Liver (tissue), 9 donors: Measurements from ENCODE around the gene GZMA. TPM values are rescaled to one million over a fixed set of nuclear protein-coding genes. Genes with fewer than 3 reads are reported as not detected.
A peak's percentile ranks its signal among the peaks of the same experiment; 100 is the strongest.

Experiments used
- DNase-seq: peaks from one replicate; pipeline ENCODE4 v3.0.0-alpha.2; 2017; ENCODE audit warnings: low spot score
- H3K27ac ChIP-seq, 2 donors: one replicate each; pipeline ENCODE4 v1.7.0; 2013; ENCODE audit warnings: inconsistent platforms in 2 of 2, low read length in 2 of 2, control low read depth in 1 of 2, low read depth in 1 of 2, mild to moderate bottlenecking in 1 of 2
- H3K27me3 ChIP-seq, 4 donors: one replicate each; pipeline versions ENCODE4 v1.6.1 to v1.7.0; 2013; ENCODE audit warnings: low read length in 3 of 4, inconsistent platforms in 1 of 4, mild to moderate bottlenecking in 1 of 4, moderate library complexity in 1 of 4; ENCODE audit not compliant: control insufficient read depth in 4 of 4, insufficient read depth in 4 of 4
- H3K36me3 ChIP-seq, 4 donors: one replicate each; pipeline versions ENCODE4 v1.6.1 to v1.7.0; 2013; ENCODE audit warnings: low read length in 3 of 4, mild to moderate bottlenecking in 3 of 4, low read depth in 1 of 4, moderate library complexity in 1 of 4; ENCODE audit not compliant: control insufficient read depth in 4 of 4, insufficient read depth in 3 of 4
- H3K4me1 ChIP-seq, 4 donors: one replicate each; pipeline versions ENCODE4 v1.6.1 to v1.7.0; 2013; ENCODE audit warnings: low read length in 3 of 4, mild to moderate bottlenecking in 3 of 4, moderate library complexity in 1 of 4; ENCODE audit not compliant: control insufficient read depth in 4 of 4, insufficient read depth in 4 of 4
- H3K4me3 ChIP-seq, 3 donors: one replicate each; pipeline versions ENCODE4 v1.6.1 to v1.7.0; 2013; ENCODE audit warnings: low read length in 3 of 3, control low read depth in 1 of 3, low read depth in 1 of 3, mild to moderate bottlenecking in 1 of 3
- H3K9ac ChIP-seq, 2 donors: one replicate each; pipeline ENCODE4 v1.7.0; 2013; ENCODE audit warnings: low read length in 2 of 2, mild to moderate bottlenecking in 2 of 2, moderate library complexity in 2 of 2, control low read depth in 1 of 2, low read depth in 1 of 2
- H3K9me3 ChIP-seq, 4 donors: one replicate each; pipeline versions ENCODE4 v1.6.1 to v1.7.0; 2013; ENCODE audit warnings: low read length in 3 of 4; ENCODE audit not compliant: control insufficient read depth in 4 of 4
- ATF3 ChIP-seq: IDR thresholded peaks from 2 replicates; pipeline ENCODE4 v1.6.1; 2016; ENCODE audit warnings: antibody characterized with exemption
- CTCF ChIP-seq: fragments of 150-350 bp; IDR thresholded peaks from 2 replicates; pipeline ENCODE4 v1.5.1; 2017; ENCODE audit warnings: improper control_type of control experiment, low read depth, low read length; ENCODE audit not compliant: missing input control
- EGR1 ChIP-seq, 2 donors: IDR thresholded peaks; 2 replicates each; pipeline ENCODE4 v1.6.1; 2016 to 2018; ENCODE audit warnings: antibody characterized with exemption in 2 of 2, low read depth in 2 of 2
- FOXA1 ChIP-seq: IDR thresholded peaks from 2 replicates; pipeline ENCODE4 v1.6.1; 2016; ENCODE audit warnings: antibody characterized with exemption
- HNF4A ChIP-seq, 2 donors: conservative IDR thresholded peaks; 2 replicates each; pipeline ENCODE4 v1.6.1; 2016; ENCODE audit warnings: antibody characterized with exemption in 2 of 2, mild to moderate bottlenecking in 2 of 2
- HNF4G ChIP-seq: IDR thresholded peaks from 2 replicates; pipeline ENCODE4 v1.6.1; 2016; ENCODE audit warnings: antibody characterized with exemption
- JUND ChIP-seq, 2 donors: IDR thresholded peaks; 2 replicates each; pipeline ENCODE4 v1.6.1; 2016; ENCODE audit warnings: antibody characterized with exemption in 2 of 2
- MAX ChIP-seq: IDR thresholded peaks from 2 replicates; pipeline ENCODE4 v1.6.1; 2016; ENCODE audit warnings: antibody characterized with exemption
- RAD21 ChIP-seq, 2 donors: IDR thresholded peaks; 2 replicates each; pipeline ENCODE4 v1.6.1; 2016; ENCODE audit warnings: antibody characterized with exemption in 2 of 2, mild to moderate bottlenecking in 2 of 2
- REST ChIP-seq: IDR thresholded peaks from 2 replicates; pipeline ENCODE4 v1.6.1; 2016; ENCODE audit warnings: antibody characterized with exemption, mild to moderate bottlenecking
- RXRA ChIP-seq, 2 donors: IDR thresholded peaks; 2 replicates each; pipeline ENCODE4 v1.6.1; 2017 to 2018; ENCODE audit warnings: antibody characterized with exemption in 2 of 2, mild to moderate bottlenecking in 1 of 2
- SP1 ChIP-seq: IDR thresholded peaks from 2 replicates; pipeline ENCODE4 v1.6.1; 2018; ENCODE audit warnings: antibody characterized with exemption, mild to moderate bottlenecking
- TAF1 ChIP-seq: conservative IDR thresholded peaks from 2 replicates; pipeline ENCODE4 v1.6.1; 2016; ENCODE audit warnings: antibody characterized with exemption, mild to moderate bottlenecking
- ZBTB33 ChIP-seq: IDR thresholded peaks from 2 replicates; pipeline ENCODE4 v1.6.1; 2016; ENCODE audit warnings: antibody characterized with exemption
- WGBS: extraction: QIAGEN DNeasy Blood & Tissue Kit; methylation state at CpG from one replicate; pipeline ENCODE4 v1.1.7; 2013; 5-methylcytosine and 5-hydroxymethylcytosine counted together
- polyA plus RNA-seq, 2 donors: library from polyadenylated mRNA; stranded (reverse) in 1 of 2; unstranded in 1 of 2; fragments of 200-250 nt in 1 of 2; fragments of >200 nt in 1 of 2; fragmentation: Nextera tagmentation in 1 of 2; extraction: Ambion mirVana in 1 of 2; gene quantifications; one replicate each; pipeline versions ENCODE4 v1.2.1 to v1.2.3, GENCODE V29; 2013 to 2015
- total RNA-seq, 2 donors: library from RNA; depleted of rRNA; stranded (reverse); fragments of >200 nt; gene quantifications; one replicate each; pipeline ENCODE4 v1.2.3, GENCODE V29; 2014
- donor health status: healthy.
- donor health status: healthy.
- donor health status: healthy.
- donor health status: healthy.
- donor health status: healthy.

Gene GZMA
- total and polyA plus RNA-seq, 4 donors: 1.9 to 2.4 (median 2.1) TPM

GRCh38 chr5:55141945-55142690 is 39.7 kb downstream of the GZMA start:
- Histone ChIP-seq H3K9ac (no peak overlapping the region), H3K36me3 (no peaks in the 10 kb centered on the region), H3K9me3 (no peaks in the 10 kb centered on the region), H3K27me3 (no peaks in the 10 kb centered on the region), H3K4me1 (peaks cover 0 to 4% (median 3%) of the 10 kb centered on the region in 4 donors), H3K4me3 (no peak overlapping the region), H3K27ac (no peak overlapping the region)
- DNase-seq: no peak
- TF ChIP-seq HNF4A (conservative IDR thresholded peaks at IDR 0.05): no peak
- no peak for TF ChIP-seq EGR1 (IDR thresholded peaks at IDR 0.05; ENCODE audit: low read depth in 2 of 2)
- TF ChIP-seq CTCF: no peak
- 88% methylated on average over 9 of the region's 9 CpGs for WGBS

GRCh38 chr5:55143624-55144023 is 41.2 kb downstream of the GZMA start:
- Histone ChIP-seq H3K4me1 (peaks cover 0 to 4% (median 3%) of the 10 kb centered on the region in 4 donors), H3K27ac (no peak overlapping the region), H3K36me3 (no peaks in the 10 kb centered on the region), H3K9ac (no peak overlapping the region), H3K27me3 (no peaks in the 10 kb centered on the region), H3K9me3 (no peaks in the 10 kb centered on the region), H3K4me3 (no peak overlapping the region)
- WGBS: 17% methylated on average over 4 of the region's 4 CpGs
- TF ChIP-seq HNF4G (peak; percentile 95), JUND (IDR thresholded peaks at IDR 0.05) (peak; percentile 11 to 27), MAX (no peak), SP1 (peak; percentile 77), HNF4A (conservative IDR thresholded peaks at IDR 0.05) (peak; percentile 97 to 98), RXRA (IDR thresholded peaks at IDR 0.05) (peak in 1 of 2 donors; percentile 21)
- DNase-seq: no peak

GRCh38 chr5:55146080-55146479 is 43.6 kb downstream of the GZMA start:
- H3K27me3 ChIP-seq: no peaks in the 10 kb centered on the region
- no peak overlapping the region for H3K4me3 ChIP-seq
- whole genome bisulfite sequencing: 73% methylated on average over 8 of the region's 8 CpGs
- no peaks in the 10 kb centered on the region for H3K36me3 ChIP-seq
- no peak overlapping the region for H3K27ac ChIP-seq
- DNase-seq: no peak
- TF ChIP-seq EGR1 (IDR thresholded peaks at IDR 0.05; ENCODE audit: low read depth in 2 of 2) (no peak), ATF3 (no peak), RAD21 (IDR thresholded peaks at IDR 0.05) (no peak), REST (no peak), HNF4A (conservative IDR thresholded peaks at IDR 0.05) (no peak), FOXA1 (no peak), CTCF (no peak), TAF1 (no peak), SP1 (no peak), ZBTB33 (no peak), JUND (IDR thresholded peaks at IDR 0.05) (no peak), HNF4G (no peak)
- H3K4me1 ChIP-seq: peaks cover 0 to 4% (median 3%) of the 10 kb centered on the region in 4 donors
- H3K9ac ChIP-seq: no peak overlapping the region
- no peaks in the 10 kb centered on the region for H3K9me3 ChIP-seq
